Neutrophil (primary cell): ENCODE results near the gene MID1.

Experiments
- H3K27ac ChIP-seq: fragments of 200-600 bp; sonication (generic); 2 replicates; pipeline ENCODE4 v1.5.1; 2016; ENCODE audit warnings: mild to moderate bottlenecking, moderate library complexity
- H3K27me3 ChIP-seq: fragments of 200-600 bp; sonication (generic); 2 replicates; pipeline ENCODE4 v1.6.0; 2016; ENCODE audit warnings: mild to moderate bottlenecking
- H3K36me3 ChIP-seq: fragments of 200-600 bp; sonication (generic); 2 replicates; pipeline ENCODE4 v1.5.1; 2017
- H3K4me1 ChIP-seq, 2 experiments: fragments of 200-600 bp in 1 of 2; sonication (generic) in 1 of 2; 1 replicate in 1 of 2; 2 replicates in 1 of 2; pipeline versions ENCODE4 v1.5.1 to v1.6.1; 2013 to 2016; ENCODE audit warnings: low read depth in 1 of 2, low read length in 1 of 2, mild to moderate bottlenecking in 1 of 2, moderate library complexity in 1 of 2; ENCODE audit not compliant: control insufficient read depth in 1 of 2, insufficient read depth in 1 of 2
- H3K4me3 ChIP-seq, 2 experiments: fragments of 200-600 bp in 1 of 2; sonication (generic) in 1 of 2; 1 replicate in 1 of 2; 2 replicates in 1 of 2; pipeline ENCODE4 v1.5.1; 2013 to 2016; ENCODE audit warnings: low read depth in 1 of 2, low read length in 1 of 2, mild to moderate bottlenecking in 1 of 2, moderate library complexity in 1 of 2
- H3K9me3 ChIP-seq: fragments of 200-600 bp; sonication (generic); 2 replicates; pipeline ENCODE4 v1.5.1; 2016
- TF ChIP-seq, protein P1 (sequence below): fragments of 200-600 bp; sonication (generic); IDR thresholded peaks from 2 replicates; pipeline ENCODE4 v1.5.1; 2016; ENCODE audit warnings: antibody characterized with exemption

Gene MID1

DNA sequence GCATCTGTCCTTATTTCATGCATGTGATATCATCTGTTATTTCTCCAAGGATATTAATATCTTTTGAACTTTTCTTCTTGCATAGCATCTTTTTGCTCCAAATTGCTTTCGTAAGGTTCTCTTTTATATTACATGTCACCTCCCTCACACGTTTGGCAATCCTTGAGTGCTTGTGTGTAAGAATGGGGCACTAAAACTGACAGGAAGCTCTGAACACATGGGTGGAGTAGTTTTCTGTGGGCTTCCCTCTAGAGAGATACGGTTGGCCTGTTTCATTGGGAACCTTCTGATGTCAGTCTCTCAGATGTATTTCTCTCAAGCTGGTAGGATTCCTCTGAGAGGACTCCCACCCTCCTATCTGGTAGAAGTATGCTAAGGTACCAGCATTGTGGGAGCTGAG, 223.0 kb downstream of the MID1 start:
- H3K27me3 ChIP-seq: no peaks in the 10 kb centered on the region
- peaks cover 33 to 34% of the 10 kb centered on the region in 2 experiments for H3K4me1 ChIP-seq
- H3K27ac ChIP-seq: peak overlapping the region; percentile 79
- H3K36me3 ChIP-seq: no peaks in the 10 kb centered on the region
- H3K4me3 ChIP-seq: no peak overlapping the region
- no peaks in the 10 kb centered on the region for H3K9me3 ChIP-seq
- TF ChIP-seq, protein P1, sequence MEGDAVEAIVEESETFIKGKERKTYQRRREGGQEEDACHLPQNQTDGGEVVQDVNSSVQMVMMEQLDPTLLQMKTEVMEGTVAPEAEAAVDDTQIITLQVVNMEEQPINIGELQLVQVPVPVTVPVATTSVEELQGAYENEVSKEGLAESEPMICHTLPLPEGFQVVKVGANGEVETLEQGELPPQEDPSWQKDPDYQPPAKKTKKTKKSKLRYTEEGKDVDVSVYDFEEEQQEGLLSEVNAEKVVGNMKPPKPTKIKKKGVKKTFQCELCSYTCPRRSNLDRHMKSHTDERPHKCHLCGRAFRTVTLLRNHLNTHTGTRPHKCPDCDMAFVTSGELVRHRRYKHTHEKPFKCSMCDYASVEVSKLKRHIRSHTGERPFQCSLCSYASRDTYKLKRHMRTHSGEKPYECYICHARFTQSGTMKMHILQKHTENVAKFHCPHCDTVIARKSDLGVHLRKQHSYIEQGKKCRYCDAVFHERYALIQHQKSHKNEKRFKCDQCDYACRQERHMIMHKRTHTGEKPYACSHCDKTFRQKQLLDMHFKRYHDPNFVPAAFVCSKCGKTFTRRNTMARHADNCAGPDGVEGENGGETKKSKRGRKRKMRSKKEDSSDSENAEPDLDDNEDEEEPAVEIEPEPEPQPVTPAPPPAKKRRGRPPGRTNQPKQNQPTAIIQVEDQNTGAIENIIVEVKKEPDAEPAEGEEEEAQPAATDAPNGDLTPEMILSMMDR: no peak

DNA sequence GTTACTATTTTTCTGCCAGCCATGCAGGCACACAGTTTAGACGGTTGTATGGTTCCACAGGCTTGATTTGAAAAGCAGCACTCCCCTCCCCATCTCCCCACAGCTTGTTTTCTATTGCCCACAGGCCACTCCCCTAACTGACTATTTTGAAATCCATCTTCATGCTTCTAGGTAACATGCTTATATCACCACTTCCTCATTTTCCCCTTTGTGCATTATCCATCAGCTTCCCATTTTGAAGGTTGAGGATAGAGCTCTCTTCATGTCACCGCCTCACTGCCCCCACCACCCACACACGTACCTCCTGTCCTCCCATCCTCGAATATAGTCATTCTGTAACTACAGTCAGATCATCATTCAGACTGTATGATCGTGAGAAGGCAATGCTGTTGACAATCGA, 224.7 kb downstream of the MID1 start:
- Histone ChIP-seq H3K4me1 (peaks cover 33 to 34% of the 10 kb centered on the region in 2 experiments), H3K4me3 (no peak overlapping the region), H3K27me3 (no peaks in the 10 kb centered on the region), H3K27ac (peak overlapping the region; percentile 79), H3K9me3 (no peaks in the 10 kb centered on the region), H3K36me3 (no peaks in the 10 kb centered on the region)
- TF ChIP-seq, protein P1: no peak
